SK-N-MC (cell line): ENCODE data around the gene SERPING1.

Source experiments
- DNase-seq: peaks from one replicate; pipeline ENCODE4 v3.0.0-alpha.2; 2011; ENCODE audit warnings: low read depth, low spot score
- H3K27ac ChIP-seq: fragments of 200-600 bp; sonication (generic); 2 replicates; pipeline ENCODE4 v1.5.1; 2016; ENCODE audit warnings: mixed run types
- H3K36me3 ChIP-seq: fragments of 200-600 bp; sonication (generic); 2 replicates; pipeline ENCODE4 v1.6.1; 2017; ENCODE audit warnings: antibody characterized with exemption, low read length, mixed read lengths; ENCODE audit not compliant: insufficient read depth
- H3K4me3 ChIP-seq: fragments of 200-600 bp; sonication (generic); 2 replicates; pipeline ENCODE4 v1.5.1; 2016
- H3K9ac ChIP-seq: fragments of 200-600 bp; sonication (generic); 2 replicates; pipeline ENCODE4 v1.8.0; 2017; ENCODE audit warnings: mixed run types, mixed read lengths; ENCODE audit not compliant: insufficient read length
- H3K9me3 ChIP-seq: fragments of 200-600 bp; sonication (generic); 2 replicates; pipeline ENCODE4 v1.6.1; 2017; ENCODE audit warnings: low read depth, mild to moderate bottlenecking, antibody characterized with exemption, low read length, moderate library complexity, mixed read lengths
- EZH2 ChIP-seq: fragments of 200-600 bp; sonication (generic); IDR thresholded peaks from one replicate; pipeline ENCODE4 v1.6.1; 2017; ENCODE audit warnings: antibody characterized with exemption
- FOXP2 ChIP-seq: optimal IDR thresholded peaks from 2 replicates; pipeline ENCODE3; 2011; ENCODE audit warnings: mild to moderate bottlenecking, moderate library complexity; ENCODE audit not compliant: insufficient read depth; ENCODE audit errors: extremely low read length, control extremely low read depth
- POLR2AphosphoS5 ChIP-seq: IDR thresholded peaks from 2 replicates; pipeline ENCODE4 v1.6.1; 2012; ENCODE audit warnings: mild to moderate bottlenecking, low read depth, low read length, borderline replicate concordance

The SERPING1 gene

DNA sequence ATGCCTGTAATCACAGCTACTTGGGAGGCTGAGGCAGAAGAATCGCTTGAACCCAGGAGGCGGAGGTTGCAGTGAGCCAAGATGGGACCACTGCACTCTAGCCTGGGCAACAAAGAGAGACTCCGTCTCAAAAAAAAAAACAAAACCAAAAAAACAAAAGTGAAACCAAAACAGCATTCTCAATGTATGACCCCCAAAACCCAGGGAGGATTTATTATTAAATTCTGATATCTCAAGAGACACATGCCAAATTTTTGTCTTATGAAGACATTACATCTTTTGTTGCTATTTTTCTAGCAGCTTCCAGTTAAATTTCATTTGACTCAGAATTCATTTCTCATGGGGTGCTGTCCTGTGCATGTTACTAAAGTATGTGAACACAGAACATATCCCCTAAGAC, 55.2 kb downstream of the SERPING1 start:
- Histone ChIP-seq H3K9me3 (no peaks in the 10 kb centered on the region), H3K27ac (no peak overlapping the region), H3K4me3 (no peak overlapping the region), H3K36me3 (no peaks in the 10 kb centered on the region), H3K9ac (no peak overlapping the region)
- DNase-seq: no peak
- TF ChIP-seq POLR2AphosphoS5 (no peak), EZH2 (no peak), FOXP2 (no peak)

DNA sequence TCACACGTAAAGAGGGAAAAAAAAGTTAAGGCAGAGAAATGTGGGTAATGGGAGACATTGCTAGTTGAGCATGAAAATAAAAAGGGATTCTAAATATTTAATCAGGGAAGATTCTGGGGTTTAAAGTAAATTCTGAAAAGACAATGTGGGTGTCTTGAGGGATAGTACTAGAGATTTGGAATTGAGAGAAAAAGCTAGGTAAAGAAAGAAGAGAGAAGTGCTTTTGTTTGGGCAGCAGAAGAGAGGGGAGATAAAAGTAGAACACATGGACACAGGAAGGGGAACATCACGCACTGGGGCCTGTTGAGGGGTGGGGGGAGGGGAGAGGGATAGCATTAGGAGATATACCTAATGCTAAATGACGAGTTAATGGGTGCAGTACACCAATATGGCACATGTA, 55.7 kb downstream of the SERPING1 start:
- no peak for TF ChIP-seq EZH2
- no peak for TF ChIP-seq FOXP2
- TF ChIP-seq POLR2AphosphoS5: no peak
- no peak overlapping the region for H3K4me3 ChIP-seq
- no peak for DNase-seq
- H3K36me3 ChIP-seq: no peaks in the 10 kb centered on the region
- no peak overlapping the region for H3K9ac ChIP-seq
- H3K27ac ChIP-seq: no peak overlapping the region
- no peaks in the 10 kb centered on the region for H3K9me3 ChIP-seq

DNA sequence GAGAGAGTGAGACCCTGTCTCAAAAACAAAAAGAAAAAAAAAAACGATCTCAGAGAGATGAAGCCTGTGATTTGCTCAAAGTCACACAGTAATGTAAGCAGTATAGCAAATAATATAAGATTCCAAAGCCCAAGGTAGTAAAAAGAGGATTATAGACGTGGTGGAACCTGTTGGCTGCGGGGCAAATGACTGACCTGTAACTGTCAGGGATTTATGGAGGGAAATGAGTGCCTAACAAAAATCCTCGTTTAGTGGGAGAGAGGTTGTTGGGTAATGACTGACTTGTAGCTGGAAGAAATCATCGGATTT, 59.4 kb downstream of the SERPING1 start:
- TF ChIP-seq POLR2AphosphoS5 (no peak), EZH2 (no peak), FOXP2 (no peak)
- H3K27ac ChIP-seq: no peak overlapping the region
- peak overlapping the region; percentile 76 for H3K9ac ChIP-seq
- peaks cover 23% of the 10 kb centered on the region for H3K36me3 ChIP-seq
- H3K9me3 ChIP-seq: no peaks in the 10 kb centered on the region
- DNase-seq: no peak
- H3K4me3 ChIP-seq: peak overlapping the region; percentile 85

DNA sequence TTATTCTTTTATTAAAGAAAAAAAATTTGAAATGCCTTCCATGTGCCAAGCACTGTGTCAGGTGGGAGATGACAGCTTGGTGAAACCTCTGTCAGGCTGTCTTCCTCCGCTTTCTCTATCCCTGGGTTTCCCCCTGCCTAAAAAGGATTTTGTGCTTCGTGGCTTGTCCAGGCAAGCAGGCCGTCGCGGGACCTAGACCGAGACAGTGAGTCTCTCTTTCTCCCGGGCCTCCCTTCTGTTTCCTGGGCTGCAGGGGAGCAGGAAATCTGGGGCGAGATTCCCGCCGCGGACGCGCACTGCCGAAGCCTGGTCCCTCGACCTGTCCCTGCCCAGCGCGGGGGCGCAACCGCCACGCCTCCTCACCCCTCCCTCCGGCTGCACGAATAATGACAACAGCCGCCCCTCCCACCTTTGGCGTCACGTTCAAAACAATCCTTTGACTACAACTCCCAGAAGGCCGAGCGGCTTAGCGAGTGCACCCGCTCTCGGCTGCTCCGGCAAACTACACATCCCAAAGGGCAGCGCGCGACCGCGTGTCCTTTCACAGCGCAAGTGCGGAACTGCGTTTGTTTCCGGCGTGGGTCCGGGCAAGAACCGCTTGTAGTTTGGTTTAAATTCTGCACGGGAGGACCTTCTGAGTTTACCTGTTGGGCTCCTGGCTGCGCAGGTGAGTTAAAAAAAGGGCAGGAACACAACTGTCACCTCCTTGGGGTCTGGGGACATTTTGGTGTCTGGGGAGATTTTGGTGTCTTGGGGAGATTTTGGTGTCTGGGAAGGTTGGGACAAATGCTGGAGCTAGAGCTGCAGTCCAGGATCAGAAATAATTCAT, 59.9 kb downstream of the SERPING1 start, which contains the start of gene CLP1:
CLP1 (plus strand) TSS at position 569 of the 829 bp plus-strand sequence. CDS start 1,715 bp downstream, outside the sequence.
- H3K4me3 ChIP-seq: peak within 1 kb of the TSS; percentile 85

DNA sequence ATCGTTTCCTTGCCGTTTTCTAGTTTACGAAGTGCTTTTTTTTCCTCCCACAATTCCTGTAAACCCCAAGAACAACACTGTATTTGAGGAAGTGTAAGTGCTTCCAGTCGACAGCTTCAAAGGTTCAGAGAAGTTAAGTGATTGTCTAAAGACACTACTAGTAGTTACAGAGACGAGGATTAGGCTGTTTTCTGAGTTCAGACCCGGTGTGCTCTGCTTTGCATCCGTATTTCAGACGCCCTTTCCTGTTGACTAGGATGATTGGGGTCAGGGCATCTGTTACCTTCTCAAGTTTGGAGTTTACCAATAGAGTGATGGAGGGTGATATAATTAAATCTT, 60.5 kb downstream of the SERPING1 start:
- Histone ChIP-seq H3K36me3 (peaks cover 28% of the 10 kb centered on the region), H3K27ac (no peak overlapping the region)

More for the DNA sequence above, 59.9 kb downstream of the SERPING1 start, which contains the start of gene CLP1:
- peak; percentile 88 for DNase-seq
- H3K36me3 ChIP-seq: peaks cover 25% of the 10 kb centered on the region
- no peaks in the 10 kb centered on the region for H3K9me3 ChIP-seq
- peak within 1 kb of the TSS; percentile 93 for H3K9ac ChIP-seq
- H3K27ac ChIP-seq: no peak within 1 kb of the TSS
- TF ChIP-seq EZH2: no peak
- peak; percentile 73; the same call in 1 of the 2 replicates for TF ChIP-seq POLR2AphosphoS5
- TF ChIP-seq FOXP2: peak; percentile 99

DNA sequence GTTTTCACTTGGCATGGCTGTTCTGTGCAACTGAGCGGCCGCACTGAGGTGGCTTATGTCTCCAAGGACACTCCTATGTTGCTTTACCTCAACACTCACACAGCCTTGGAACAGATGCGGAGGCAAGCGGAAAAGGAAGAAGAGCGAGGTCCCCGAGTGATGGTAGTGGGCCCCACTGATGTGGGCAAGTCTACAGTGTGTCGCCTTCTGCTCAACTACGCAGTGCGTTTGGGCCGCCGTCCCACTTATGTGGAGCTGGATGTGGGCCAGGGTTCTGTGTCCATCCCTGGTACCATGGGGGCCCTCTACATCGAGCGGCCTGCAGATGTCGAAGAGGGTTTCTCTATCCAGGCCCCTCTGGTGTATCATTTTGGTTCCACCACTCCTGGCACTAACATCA, 62.2 kb downstream of the SERPING1 start:
- H3K9me3 ChIP-seq: no peaks in the 10 kb centered on the region
- no peak overlapping the region for H3K4me3 ChIP-seq
- TF ChIP-seq POLR2AphosphoS5 (no peak), EZH2 (no peak), FOXP2 (no peak)
- H3K9ac ChIP-seq: no peak overlapping the region
- no peak overlapping the region for H3K27ac ChIP-seq
- peaks cover 28% of the 10 kb centered on the region for H3K36me3 ChIP-seq
- DNase-seq: no peak

More for the DNA sequence above, 60.5 kb downstream of the SERPING1 start:
- Histone ChIP-seq H3K9ac (peak overlapping the region; percentile 93), H3K4me3 (peak overlapping the region; percentile 85), H3K9me3 (no peaks in the 10 kb centered on the region)
- no peak for TF ChIP-seq POLR2AphosphoS5
- TF ChIP-seq EZH2: no peak
- TF ChIP-seq FOXP2: no peak
- no peak for DNase-seq

DNA sequence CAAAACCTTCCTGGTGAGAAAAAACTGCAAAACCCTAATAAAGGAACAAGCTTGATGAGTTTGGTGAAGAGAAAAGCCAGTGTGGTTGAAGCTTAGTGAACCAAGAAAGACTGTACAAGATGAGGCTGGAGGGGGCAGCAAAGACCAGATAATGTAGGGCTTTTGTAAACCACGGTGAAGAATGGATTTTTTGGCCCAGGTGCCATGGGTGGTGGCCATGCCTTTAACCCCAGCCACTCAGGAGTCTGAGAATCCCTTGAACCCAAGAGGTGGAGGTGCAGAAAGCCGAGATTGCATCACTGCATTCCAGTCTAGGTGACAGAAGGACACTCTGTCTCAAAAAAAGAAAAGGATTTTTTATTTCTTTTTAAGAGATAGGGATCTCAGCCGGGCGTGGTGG, 65.4 kb downstream of the SERPING1 start:
- Histone ChIP-seq H3K4me3 (no peak overlapping the region), H3K9me3 (no peaks in the 10 kb centered on the region), H3K9ac (no peak overlapping the region), H3K36me3 (peaks cover 28% of the 10 kb centered on the region), H3K27ac (no peak overlapping the region)
- no peak for TF ChIP-seq FOXP2
- TF ChIP-seq EZH2: no peak
- no peak for TF ChIP-seq POLR2AphosphoS5
- no peak for DNase-seq

DNA sequence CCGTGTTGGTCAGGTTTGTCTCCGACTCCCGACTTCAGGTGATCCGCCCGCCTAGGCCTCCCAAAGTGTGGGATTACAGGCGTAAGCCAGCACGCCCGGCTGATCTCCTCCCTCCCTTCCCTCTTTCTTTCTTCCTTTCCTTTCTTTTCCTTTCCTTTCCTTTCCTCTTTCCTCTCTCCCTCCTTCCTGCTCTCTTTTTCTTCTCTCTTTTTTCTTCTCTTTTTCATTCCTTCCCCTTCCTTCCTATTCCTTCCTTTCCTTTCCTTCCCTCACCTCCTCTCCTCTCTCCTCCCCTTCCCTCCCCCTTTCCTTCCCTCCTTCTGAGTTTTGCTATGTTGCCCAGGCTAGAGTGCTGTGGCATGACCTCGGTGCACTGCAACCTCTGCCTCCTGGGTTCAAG, 66.5 kb downstream of the SERPING1 start:
- no peak overlapping the region for H3K9ac ChIP-seq
- no peak overlapping the region for H3K4me3 ChIP-seq
- no peak overlapping the region for H3K27ac ChIP-seq
- peaks cover 28% of the 10 kb centered on the region for H3K36me3 ChIP-seq
- TF ChIP-seq EZH2: no peak
- no peak for TF ChIP-seq FOXP2
- no peak for TF ChIP-seq POLR2AphosphoS5
- H3K9me3 ChIP-seq: no peaks in the 10 kb centered on the region
- no peak for DNase-seq
